ENCODE results near the gene GIMAP5.

- TF ChIP-seq CTCF (conservative IDR thresholded peaks at IDR 0.05) = no peak
- TF ChIP-seq ZFX (IDR thresholded peaks at IDR 0.05) = no peak
These were observed 43.9 kb downstream of the GIMAP5 start for GRCh38 chr7:150781103-150781502.
